ENCODE results near the gene GNRHR. TPM values are rescaled to one million over a fixed set of nuclear protein-coding genes. Genes with fewer than 3 reads are reported as not detected.

GNRHR gene
- total RNA-seq, 1 donor from 2014 or later: not detected

DNA sequence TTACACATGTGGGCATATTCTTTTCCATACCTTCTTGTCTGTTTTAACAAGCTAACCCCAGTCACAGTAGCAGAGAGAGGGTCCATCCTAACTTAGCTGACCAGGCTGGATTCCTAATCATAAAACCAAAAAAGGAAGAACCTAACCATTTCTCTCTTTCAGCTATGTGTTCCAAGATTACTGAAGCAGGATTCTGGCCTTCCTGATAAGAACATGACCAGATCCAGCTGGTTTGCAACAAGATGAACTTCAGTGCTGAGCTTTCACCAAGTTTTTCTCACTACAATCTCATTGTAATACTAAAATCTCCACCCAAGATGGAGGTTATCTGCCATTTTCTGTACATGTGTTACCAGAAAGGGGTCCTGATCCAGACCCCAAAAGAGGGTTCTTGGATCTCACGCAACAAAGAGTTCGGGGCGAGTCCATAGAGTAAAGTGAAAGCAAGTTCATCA lies 32.8 kb downstream of the GNRHR start:
- Histone ChIP-seq H3K27ac (replicated peaks) (no peak overlapping the region), H3K27me3 (ENCODE audit: low read depth) (no peaks in the 10 kb centered on the region), H3K4me3 (no peak overlapping the region), H3K36me3 (peaks cover 13% of the 10 kb centered on the region), H3K4me1 (no peaks in the 10 kb centered on the region), H3K9me3 (replicated peaks) (no peaks in the 10 kb centered on the region)
- TF ChIP-seq CTCF (IDR thresholded peaks at IDR 0.05; ENCODE audit: borderline replicate concordance): no peak
- no peak for DNase-seq
- intact Hi-C loops (cut with micrococcal nuclease): no loop called here

DNA sequence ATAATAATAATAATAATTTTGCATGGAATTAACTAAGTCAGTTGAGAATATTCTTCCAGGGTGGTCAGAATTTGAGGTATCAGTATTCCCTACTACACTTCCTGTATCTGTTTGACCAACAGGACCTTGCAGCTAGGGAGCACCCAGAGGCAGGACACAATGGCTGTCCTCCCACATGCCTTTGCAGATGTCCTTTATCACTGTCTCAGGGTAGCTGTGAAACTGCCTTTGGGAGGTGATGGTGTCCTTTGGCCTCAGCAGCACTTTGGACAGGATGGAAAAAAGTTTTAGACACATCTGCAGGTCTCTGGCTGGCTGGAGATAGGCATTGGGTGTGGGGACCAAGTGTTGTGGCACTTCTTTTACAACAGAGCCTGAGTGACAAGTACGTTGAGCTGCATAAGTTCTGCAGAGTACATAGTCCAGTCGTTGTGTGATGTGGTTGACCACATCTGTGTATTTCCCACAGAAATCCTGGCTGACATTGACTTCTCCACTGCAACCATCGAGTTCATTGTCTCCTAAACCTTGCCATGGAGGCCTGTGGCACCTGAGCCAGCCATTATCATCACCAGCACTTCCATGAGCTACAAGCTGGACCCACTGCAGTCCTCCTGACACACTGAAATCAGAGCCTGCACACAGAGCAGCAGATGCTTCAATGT lies 34.1 kb downstream of the GNRHR start:
- Histone ChIP-seq H3K27ac (replicated peaks) (no peak overlapping the region), H3K9me3 (replicated peaks) (no peaks in the 10 kb centered on the region), H3K4me1 (no peaks in the 10 kb centered on the region), H3K36me3 (peaks cover 13% of the 10 kb centered on the region), H3K27me3 (ENCODE audit: low read depth) (no peaks in the 10 kb centered on the region), H3K4me3 (no peak overlapping the region)
- intact Hi-C loops (cut with micrococcal nuclease): no loop called here
- DNase-seq: no peak
- TF ChIP-seq CTCF (IDR thresholded peaks at IDR 0.05; ENCODE audit: borderline replicate concordance): no peak

- no peaks in the 10 kb centered on the region for H3K9me3 ChIP-seq (replicated peaks)
- no peaks in the 10 kb centered on the region for H3K27me3 ChIP-seq (ENCODE audit: low read depth)
- no peak for DNase-seq
- intact Hi-C loops (cut with micrococcal nuclease): no loop called here
- peaks cover 5% of the 10 kb centered on the region for H3K4me1 ChIP-seq
- no peak overlapping the region for H3K4me3 ChIP-seq
- no peak overlapping the region for H3K27ac ChIP-seq (replicated peaks)
- peaks cover 13% of the 10 kb centered on the region for H3K36me3 ChIP-seq
- no peak for TF ChIP-seq CTCF (IDR thresholded peaks at IDR 0.05; ENCODE audit: borderline replicate concordance)
Measured at GRCh38 chr4:67718848-67719247, 35.3 kb downstream of the GNRHR start.

DNA sequence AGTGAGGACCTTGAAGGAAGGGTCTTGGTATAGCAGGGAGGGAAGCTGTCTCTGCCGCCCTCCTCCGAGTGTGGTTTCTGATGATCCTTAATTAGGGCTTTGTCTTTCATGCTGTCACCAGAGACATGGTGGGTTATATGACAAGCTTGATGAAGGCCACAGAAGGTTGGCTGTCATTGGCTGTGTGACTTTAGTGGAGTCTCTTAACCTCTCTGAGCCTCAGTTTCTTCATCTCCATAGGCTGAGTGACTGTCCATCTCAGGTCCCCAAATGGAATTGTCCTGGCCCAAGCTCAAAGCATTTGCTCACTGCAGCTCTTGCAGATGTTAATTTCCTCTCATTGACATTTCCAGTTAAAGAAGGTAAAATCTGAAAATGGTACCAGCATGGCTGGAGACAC lies 36.6 kb downstream of the GNRHR start:
- TF ChIP-seq CTCF (IDR thresholded peaks at IDR 0.05; ENCODE audit: borderline replicate concordance): no peak
- no peak for DNase-seq
- Histone ChIP-seq H3K4me3 (no peak overlapping the region), H3K9me3 (replicated peaks) (no peaks in the 10 kb centered on the region), H3K27ac (replicated peaks) (no peak overlapping the region), H3K36me3 (peaks cover 13% of the 10 kb centered on the region), H3K27me3 (ENCODE audit: low read depth) (no peaks in the 10 kb centered on the region), H3K4me1 (peaks cover 13% of the 10 kb centered on the region)
- intact Hi-C loops (cut with micrococcal nuclease): no loop called here

DNA sequence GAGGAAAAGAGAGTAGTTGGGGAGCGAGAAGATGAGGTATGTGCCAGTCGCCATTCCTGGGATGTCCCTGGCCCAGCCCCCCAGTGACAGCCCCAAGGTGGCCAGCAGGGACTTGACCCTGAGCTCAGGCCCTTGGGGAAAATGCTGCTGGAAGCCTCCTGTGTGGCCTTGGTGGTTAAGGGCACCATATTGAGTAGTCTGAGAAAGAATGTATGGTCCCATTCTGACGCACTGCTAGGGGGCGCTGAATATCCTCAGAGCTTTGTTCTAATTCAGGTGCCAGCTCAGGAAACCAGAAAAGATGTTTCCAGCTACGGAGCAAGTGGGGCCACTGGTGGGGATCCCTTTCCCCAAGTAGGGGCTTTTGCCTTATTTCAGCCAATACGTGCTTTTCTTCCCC lies 39.2 kb downstream of the GNRHR start:
- no peak overlapping the region for H3K27ac ChIP-seq (replicated peaks)
- TF ChIP-seq CTCF (IDR thresholded peaks at IDR 0.05; ENCODE audit: borderline replicate concordance): no peak
- intact Hi-C loops (cut with micrococcal nuclease): no loop called here

More for the DNA sequence above, 39.2 kb downstream of the GNRHR start:
- no peaks in the 10 kb centered on the region for H3K27me3 ChIP-seq (ENCODE audit: low read depth)
- no peak overlapping the region for H3K4me3 ChIP-seq
- peaks cover 13% of the 10 kb centered on the region for H3K4me1 ChIP-seq
- H3K36me3 ChIP-seq: peaks cover 4% of the 10 kb centered on the region
- H3K9me3 ChIP-seq (replicated peaks): no peaks in the 10 kb centered on the region
- DNase-seq: no peak

Measured in left ventricle myocardium inferior (tissue), 1 donor.